ENCODE measurements around the gene PGBD4.
A peak's percentile ranks its signal among the peaks of the same experiment; 100 is the strongest.

PGBD4 gene

GRCh38 chr15:34101366-34102174 is at the start of gene PGBD4, which contains the start of gene EMC7:
Gene PGBD4 (plus strand): TSS chr15:34102083. CDS start chr15:34102532, 449 bp downstream.
Gene EMC7 (minus strand): TSS chr15:34101862. CDS start chr15:34101839, 23 bp downstream.
- DNase-seq, result peak; percentile 99

GRCh38 chr15:34054081-34054707 is 47.7 kb upstream of the PGBD4 start:
- DNase-seq, result no peak

- peak; percentile 91 for DNase-seq
These were observed 45.9 kb upstream of the PGBD4 start for GRCh38 chr15:34055868-34056595.

- DNase-seq, result peak; percentile 18
These were observed 45.0 kb upstream of the PGBD4 start for GRCh38 chr15:34056911-34057310.

- DNase-seq, result no peak
These were observed 42.4 kb upstream of the PGBD4 start for GRCh38 chr15:34059476-34059875.

GRCh38 chr15:34059946-34060345 is 41.9 kb upstream of the PGBD4 start:
- DNase-seq, result no peak

- DNase-seq, result no peak
These were observed 37.4 kb upstream of the PGBD4 start for GRCh38 chr15:34064438-34064837.

- DNase-seq, result no peak
These were observed 36.6 kb upstream of the PGBD4 start for GRCh38 chr15:34065261-34065660.

GRCh38 chr15:34065941-34066340 is 35.9 kb upstream of the PGBD4 start:
- DNase-seq, result no peak

GRCh38 chr15:34070003-34070402 is 31.9 kb upstream of the PGBD4 start:
- DNase-seq, result no peak

GRCh38 chr15:34076785-34077184 is 25.1 kb upstream of the PGBD4 start:
- no peak for DNase-seq

GRCh38 chr15:34078900-34079299 is 23.0 kb upstream of the PGBD4 start:
- DNase-seq, result no peak

- no peak for DNase-seq
These were observed 22.0 kb upstream of the PGBD4 start for GRCh38 chr15:34079904-34080303.

GRCh38 chr15:34084086-34084485 is 17.8 kb upstream of the PGBD4 start:
- DNase-seq, result no peak

- DNase-seq, result no peak
These were observed 16.1 kb upstream of the PGBD4 start for GRCh38 chr15:34085746-34086145.

- no peak for DNase-seq
These were observed 2.0 kb upstream of the PGBD4 start for GRCh38 chr15:34099914-34100313.

GRCh38 chr15:34102175-34102925 is 467 bp downstream of the PGBD4 start:
- no peak for DNase-seq

- no peak for DNase-seq
These were observed 4.5 kb downstream of the PGBD4 start for GRCh38 chr15:34106423-34106822.

GRCh38 chr15:34107315-34107714 is 5.4 kb downstream of the PGBD4 start:
- no peak for DNase-seq

- peak; percentile 40 for DNase-seq
These were observed 8.1 kb downstream of the PGBD4 start for GRCh38 chr15:34109797-34110663.

- DNase-seq, result no peak
These were observed 9.6 kb downstream of the PGBD4 start for GRCh38 chr15:34111488-34111887.

GRCh38 chr15:34114215-34114614 is 12.3 kb downstream of the PGBD4 start:
- DNase-seq, result no peak
